Nephron progenitor cell (in vitro differentiated cells): ENCODE data around the gene CD69.

Source experiments
- DNase-seq: peaks from one replicate; pipeline ENCODE4 v3.0.0; 2021
- H3K27ac Mint-ChIP-seq: 2 replicates; pipeline ENCODE4 v1.8.0; 2021; ENCODE audit warnings: mild to moderate bottlenecking, moderate library complexity, mixed read lengths
- H3K27me3 Mint-ChIP-seq: 2 replicates; pipeline ENCODE4 v1.8.0; 2021; ENCODE audit warnings: mild to moderate bottlenecking, low read depth, mixed read lengths; ENCODE audit not compliant: poor library complexity
- H3K36me3 Mint-ChIP-seq: 2 replicates; pipeline ENCODE4 v1.8.0; 2021; ENCODE audit warnings: low read depth, mixed read lengths
- H3K4me1 Mint-ChIP-seq: 2 replicates; pipeline ENCODE4 v1.8.0; 2021; ENCODE audit warnings: mixed read lengths
- H3K4me3 Mint-ChIP-seq: 2 replicates; pipeline ENCODE4 v1.8.0; 2021; ENCODE audit warnings: mild to moderate bottlenecking, moderate library complexity, mixed read lengths
- H3K9me3 Mint-ChIP-seq: 2 replicates; pipeline ENCODE4 v1.8.0; 2021; ENCODE audit warnings: mild to moderate bottlenecking, moderate library complexity, mixed read lengths
- CTCF ChIP-seq: fragments of 200-600 bp; sonication (generic); IDR thresholded peaks from 2 replicates; pipeline ENCODE4 v1.5.0; 2021; ENCODE audit warnings: antibody characterized with exemption

Gene CD69

DNA sequence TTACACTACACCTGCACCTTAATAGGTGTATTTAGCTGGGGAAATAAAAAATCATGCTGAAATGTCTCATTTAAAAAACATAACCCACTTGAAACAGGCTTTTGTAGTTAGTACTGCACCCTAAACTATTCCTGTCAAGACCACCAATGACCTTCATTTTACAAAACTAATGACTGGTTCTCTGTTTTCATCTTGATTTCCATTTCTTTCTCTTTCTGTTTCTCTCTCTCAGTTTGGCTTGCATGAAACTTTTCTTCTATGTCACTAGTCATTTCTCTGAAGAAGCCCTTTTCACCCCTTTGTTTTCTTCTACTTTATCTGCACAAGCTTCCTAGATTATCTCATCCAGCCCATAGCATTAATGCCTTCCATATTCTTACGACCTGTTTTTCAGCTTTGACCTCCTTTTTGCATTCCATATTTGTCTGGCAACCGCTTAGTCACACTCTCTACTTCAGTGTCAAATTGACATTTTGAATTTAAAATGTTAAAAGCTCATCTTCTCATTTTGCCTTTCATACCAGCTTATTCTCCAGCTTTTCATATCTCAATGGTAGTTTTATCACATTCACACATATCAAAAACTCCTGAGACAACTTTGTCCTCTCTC, 33.9 kb upstream of the CD69 start:
- Mint-ChIP-seq H3K27me3 (peaks cover 5% of the 10 kb centered on the region), H3K4me1 (peaks cover 10% of the 10 kb centered on the region), H3K27ac (no peak overlapping the region), H3K36me3 (peaks cover 4% of the 10 kb centered on the region), H3K9me3 (peaks cover 9% of the 10 kb centered on the region), H3K4me3 (no peak overlapping the region)
- no peak for TF ChIP-seq CTCF
- no peak for DNase-seq

DNA sequence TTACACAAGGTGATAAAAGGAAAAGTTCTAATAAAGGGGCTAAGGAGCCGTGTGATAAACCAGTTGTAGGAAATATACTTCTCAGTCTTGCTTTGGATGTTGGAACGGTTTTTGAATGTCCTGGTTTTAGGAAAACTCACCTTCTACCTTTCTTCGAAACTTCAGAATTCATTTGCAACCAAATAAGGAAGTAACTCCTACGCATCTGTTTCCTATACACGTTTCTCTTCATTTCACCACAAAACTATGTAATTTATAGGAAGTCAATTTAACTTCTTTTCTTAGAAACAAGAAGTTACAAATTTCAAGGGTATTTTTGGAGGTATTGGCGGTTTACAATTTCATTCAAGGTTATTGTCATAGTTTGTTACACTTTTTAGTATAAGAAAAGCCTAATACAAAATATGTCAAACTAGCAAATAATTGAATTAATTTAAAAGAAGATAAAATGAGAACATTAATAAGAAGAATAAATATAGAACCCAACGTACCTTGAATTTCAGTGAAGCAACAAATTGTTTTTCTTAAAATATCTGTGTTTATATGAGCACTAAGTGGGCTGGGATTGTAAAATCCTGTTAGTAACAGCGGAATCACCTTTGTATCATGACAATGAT, 33.2 kb upstream of the CD69 start:
- no peak for DNase-seq
- Mint-ChIP-seq H3K27me3 (peaks cover 5% of the 10 kb centered on the region), H3K36me3 (peaks cover 4% of the 10 kb centered on the region), H3K9me3 (peaks cover 15% of the 10 kb centered on the region), H3K27ac (no peak overlapping the region), H3K4me1 (peaks cover 10% of the 10 kb centered on the region), H3K4me3 (no peak overlapping the region)
- TF ChIP-seq CTCF = no peak

GRCh38 chr12:9792961-9793617, 32.4 kb upstream of the CD69 start:
- no peak for TF ChIP-seq CTCF
- Mint-ChIP-seq H3K4me1 (peaks cover 9% of the 10 kb centered on the region), H3K27ac (no peak overlapping the region), H3K4me3 (no peak overlapping the region), H3K27me3 (peaks cover 6% of the 10 kb centered on the region), H3K9me3 (peaks cover 15% of the 10 kb centered on the region), H3K36me3 (peaks cover 4% of the 10 kb centered on the region)
- DNase-seq = no peak

- Mint-ChIP-seq H3K27ac (no peak overlapping the region), H3K4me3 (no peak overlapping the region), H3K27me3 (peaks cover 7% of the 10 kb centered on the region), H3K36me3 (peaks cover 4% of the 10 kb centered on the region), H3K9me3 (peaks cover 15% of the 10 kb centered on the region), H3K4me1 (peaks cover 6% of the 10 kb centered on the region)
- no peak for TF ChIP-seq CTCF
- no peak for DNase-seq
Measured at GRCh38 chr12:9792185-9792900, 31.6 kb upstream of the CD69 start.

DNA sequence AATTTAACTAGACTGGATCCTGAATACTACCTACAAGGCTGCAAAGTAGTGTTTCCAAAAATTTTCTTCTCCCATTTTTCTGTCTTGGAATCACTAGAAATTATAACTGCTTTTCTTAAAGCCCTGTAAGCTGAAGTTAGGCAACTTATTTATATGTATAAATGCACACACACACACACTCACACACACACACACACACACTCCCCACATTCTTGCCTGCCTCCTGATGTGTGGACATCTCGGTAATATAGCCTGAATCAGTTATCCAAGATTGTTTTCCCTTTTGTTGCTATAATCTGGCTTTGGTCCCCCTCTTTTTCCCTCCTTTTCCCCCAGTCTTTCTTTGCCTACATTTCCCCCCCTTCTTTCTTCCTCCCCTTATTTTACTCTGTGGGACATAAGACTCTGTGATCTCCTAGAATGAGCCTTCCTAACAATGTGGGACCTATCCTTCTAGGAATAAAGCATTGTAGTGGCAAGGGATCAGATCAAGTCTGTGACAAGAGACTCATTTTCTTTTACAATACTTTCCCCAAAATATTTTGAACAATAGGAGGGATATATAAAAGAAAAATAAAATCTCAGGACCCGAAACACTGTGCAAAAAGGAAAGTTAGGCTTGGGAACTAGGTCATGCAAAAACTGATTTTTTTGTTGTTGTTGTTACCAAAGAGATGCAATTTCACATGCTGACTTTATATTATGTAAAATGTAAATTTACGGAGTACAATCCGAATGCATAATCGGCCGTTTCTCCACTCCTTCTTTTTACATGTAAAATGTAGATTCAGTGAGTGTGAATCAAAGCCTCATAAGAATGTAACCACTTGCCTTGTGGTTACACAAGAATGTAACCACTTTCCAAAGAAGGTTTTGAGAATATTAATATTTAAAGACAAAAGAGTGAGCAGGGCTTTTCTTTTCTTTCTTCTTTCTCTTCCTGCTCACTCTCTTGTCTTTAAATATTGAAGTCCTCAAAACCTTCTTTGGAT, 26.3 kb upstream of the CD69 start:
- H3K36me3 Mint-ChIP-seq = peaks cover 4% of the 10 kb centered on the region
- peaks cover 15% of the 10 kb centered on the region for H3K9me3 Mint-ChIP-seq
- no peak for DNase-seq
- no peaks in the 10 kb centered on the region for H3K4me1 Mint-ChIP-seq
- H3K27ac Mint-ChIP-seq = no peak overlapping the region
- no peak overlapping the region for H3K4me3 Mint-ChIP-seq
- TF ChIP-seq CTCF = no peak
- H3K27me3 Mint-ChIP-seq = peaks cover 2% of the 10 kb centered on the region
